ENCODE results near the gene HOXD11.

Gene HOXD11

GRCh38 chr2:176094349-176094748 is 12.7 kb upstream of the HOXD11 start:
- DNase-seq: no peak

- DNase-seq: no peak
Observed at GRCh38 chr2:176095421-176095820, 11.7 kb upstream of the HOXD11 start.

DNA sequence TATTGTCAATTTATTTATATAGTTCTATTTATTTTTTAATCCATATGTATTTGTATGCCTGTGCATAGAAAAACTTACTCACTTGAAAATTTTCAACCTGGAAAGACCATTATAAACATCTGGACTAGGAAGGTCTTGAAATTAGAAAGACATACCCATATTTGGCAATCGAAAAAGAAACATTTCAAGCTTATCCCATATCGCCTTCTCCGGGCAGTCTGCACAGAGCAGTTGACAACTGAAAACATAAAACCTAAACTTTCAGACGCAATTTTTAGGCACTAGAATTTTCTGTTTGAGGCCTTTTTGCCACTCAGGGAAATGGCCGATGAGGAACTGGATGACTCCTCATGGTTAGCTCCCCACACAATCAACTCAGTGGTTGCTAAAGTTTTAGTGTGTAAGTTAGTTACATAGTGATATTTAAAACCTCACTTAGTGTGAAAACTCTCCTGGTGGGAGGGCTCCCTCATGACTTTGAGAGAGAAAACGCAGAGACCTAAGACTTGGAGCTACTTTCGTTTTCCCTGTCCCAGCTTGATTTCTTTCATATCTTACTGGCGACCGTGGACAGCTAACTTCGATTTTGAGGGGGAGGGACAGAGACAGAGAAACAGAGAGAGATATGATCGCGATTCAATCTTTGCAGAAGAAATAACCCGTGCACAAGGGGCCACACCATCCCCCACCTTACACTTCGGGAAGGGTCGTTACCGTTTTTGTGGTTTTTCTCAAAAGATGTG is 10.7 kb upstream of the HOXD11 start:
- DNase-seq: no peak

GRCh38 chr2:176096986-176097819 is 9.9 kb upstream of the HOXD11 start:
- DNase-seq: peak in 4 of 5 experiments; percentile 23 to 58 (median 40)

GRCh38 chr2:176097820-176098365 is 9.2 kb upstream of the HOXD11 start:
- no peak for DNase-seq

- no peak for DNase-seq
Observed at GRCh38 chr2:176098366-176099158, 8.5 kb upstream of the HOXD11 start.

DNA sequence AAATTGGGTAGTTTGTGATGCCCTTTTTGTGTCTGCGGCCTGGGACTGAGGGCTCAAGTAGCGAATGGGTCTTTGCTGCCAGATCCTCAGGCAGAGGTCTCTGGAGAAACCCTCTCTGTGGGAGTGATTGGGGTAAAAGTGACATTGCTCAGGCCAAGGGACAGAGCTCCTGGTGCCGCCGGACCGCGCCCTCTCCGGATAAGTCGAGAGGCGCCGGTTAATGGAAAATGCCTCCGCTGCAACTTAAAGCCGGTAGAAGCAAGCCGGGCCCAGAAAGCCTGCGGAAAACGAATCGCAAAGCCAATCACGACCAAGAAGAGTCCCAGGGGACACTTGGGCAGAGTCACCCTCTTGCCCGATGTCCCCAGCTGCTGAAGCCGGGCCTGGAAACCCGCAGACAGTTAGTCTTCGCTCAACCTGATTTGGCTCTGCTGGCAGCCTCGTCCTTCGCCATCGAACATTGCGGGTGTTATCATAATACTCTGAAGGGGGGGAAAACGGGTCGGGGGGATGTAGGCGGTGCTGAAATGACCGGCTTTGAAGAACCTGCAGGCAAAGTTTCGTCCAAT is 7.8 kb upstream of the HOXD11 start:
- no peak for DNase-seq

GRCh38 chr2:176099728-176100546 is 7.1 kb upstream of the HOXD11 start, which contains the start of gene HOXD12:
TSS of gene HOXD12 (plus strand) at chr2:176099795. CDS start at chr2:176099802, 7 bp downstream.
- no peak for DNase-seq

DNA sequence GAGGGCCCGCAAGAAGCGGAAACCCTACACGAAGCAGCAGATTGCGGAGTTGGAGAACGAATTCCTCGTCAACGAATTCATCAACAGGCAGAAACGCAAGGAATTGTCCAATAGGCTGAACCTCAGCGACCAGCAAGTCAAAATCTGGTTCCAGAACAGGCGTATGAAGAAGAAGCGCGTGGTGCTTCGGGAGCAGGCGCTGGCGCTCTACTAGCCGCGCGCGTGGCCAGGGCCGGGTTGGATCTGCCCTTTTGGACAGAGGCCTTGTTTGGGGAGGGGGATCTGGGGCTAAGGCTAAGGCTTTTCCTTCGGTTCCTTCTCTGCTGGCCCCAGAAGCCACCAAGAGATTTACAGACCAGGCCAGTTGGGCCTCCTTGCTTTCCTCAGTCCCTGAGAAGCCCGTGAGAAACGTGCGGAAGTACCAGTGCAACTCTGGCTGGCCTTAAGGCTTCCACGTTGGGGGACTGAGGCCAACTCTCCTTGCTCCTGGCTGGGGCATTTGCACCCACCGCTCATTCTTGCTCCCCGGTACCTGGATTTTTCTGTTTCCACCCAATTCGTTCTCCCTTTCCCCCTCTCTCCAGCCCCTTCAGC is 6.4 kb upstream of the HOXD11 start:
- DNase-seq: no peak

DNA sequence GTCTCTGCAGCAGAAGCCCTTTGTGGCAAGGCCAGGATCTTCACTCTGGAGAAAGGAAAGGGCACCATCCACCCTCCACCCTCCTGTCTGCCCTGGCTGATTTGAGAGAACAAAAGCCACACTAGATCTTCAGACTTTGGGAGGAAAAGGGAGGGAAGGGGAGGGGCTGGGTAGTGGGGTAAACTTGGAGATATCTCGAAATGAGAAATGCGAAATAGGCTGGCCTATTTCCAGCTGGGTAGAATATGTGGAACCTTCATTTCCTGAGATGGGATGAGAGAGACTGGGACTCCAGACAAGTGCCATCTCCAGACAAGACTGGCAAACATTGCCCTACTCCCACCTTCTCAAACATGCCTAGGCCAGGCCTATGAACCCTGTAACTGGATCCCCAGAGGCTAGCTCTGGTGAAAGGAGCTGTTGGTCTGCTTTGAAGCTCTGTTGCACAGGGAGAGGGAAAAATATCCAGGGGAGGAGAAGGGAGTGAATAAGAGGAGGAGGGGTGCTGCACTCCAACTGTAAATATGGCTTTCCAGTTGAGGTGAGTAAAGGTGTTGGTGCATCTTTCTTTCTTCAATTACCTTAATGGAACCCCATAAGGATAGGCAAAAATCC is 5.8 kb upstream of the HOXD11 start:
- no peak for DNase-seq

DNA sequence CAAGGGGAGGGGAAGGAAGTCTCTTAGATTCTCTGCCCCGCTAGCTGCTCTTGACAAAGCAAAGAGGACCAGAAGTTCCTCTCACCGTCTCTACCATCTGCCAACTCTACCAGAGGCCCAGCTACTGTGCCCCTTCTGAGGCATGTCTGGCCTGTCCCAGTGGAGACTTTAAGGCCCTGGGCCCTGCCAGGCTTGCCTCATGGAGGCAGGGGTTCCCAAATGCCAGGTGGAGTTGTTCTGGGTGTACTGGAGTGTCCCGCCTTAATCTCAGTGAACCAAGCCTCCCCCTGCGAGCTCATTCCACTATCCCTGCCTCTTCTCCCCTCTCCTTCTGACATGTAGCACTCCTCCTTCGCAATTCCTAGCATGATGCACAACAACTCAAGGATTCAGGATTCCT is 5.2 kb upstream of the HOXD11 start:
- DNase-seq: no peak

DNA sequence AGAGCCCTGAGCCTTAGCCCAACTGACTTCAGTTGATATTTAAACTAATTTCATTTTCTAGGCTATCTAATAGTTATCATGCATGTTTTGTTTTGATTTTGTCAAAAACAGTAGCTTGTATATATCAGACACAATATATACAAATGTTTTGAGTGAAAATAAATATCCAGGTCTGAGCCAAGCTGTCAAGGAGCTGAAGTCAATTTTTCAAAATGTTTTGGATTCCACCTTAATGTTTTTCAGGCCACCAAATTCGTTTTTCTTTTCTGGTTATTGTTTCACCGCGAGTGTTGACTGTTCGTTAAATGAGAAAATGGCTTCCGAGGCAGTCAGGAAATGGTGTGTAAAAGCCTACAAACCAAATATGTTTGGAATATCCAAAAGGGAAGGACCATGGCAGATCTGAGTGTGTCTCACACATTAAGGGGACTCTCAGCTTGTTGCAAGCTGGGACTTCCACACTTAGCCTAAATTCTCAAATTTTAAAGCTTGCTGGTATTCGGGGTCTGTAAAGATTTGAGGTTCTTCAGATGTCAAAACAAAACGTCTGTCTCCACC is 4.7 kb upstream of the HOXD11 start:
- DNase-seq: no peak

DNA sequence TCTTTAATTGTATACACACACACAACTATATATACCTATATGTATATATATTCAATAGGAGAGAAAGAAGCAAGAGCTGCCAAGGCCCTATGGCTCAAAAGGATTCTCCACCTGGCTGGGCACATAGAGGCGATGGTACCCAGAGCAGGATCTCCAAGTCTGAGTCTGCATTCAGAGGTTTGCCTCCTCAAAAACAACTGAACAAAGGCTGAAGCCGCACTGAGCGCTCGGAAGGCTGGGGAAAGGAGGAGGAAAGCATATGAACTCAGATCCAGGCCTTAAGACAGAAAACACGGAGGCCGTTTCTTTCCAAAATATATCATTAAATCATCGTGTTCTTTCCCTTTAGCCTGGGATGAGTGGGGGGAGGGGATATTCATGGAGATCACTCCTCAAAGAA is 3.9 kb upstream of the HOXD11 start:
- DNase-seq: no peak

GRCh38 chr2:176103742-176104315 is 3.3 kb upstream of the HOXD11 start:
- no peak for DNase-seq

DNA sequence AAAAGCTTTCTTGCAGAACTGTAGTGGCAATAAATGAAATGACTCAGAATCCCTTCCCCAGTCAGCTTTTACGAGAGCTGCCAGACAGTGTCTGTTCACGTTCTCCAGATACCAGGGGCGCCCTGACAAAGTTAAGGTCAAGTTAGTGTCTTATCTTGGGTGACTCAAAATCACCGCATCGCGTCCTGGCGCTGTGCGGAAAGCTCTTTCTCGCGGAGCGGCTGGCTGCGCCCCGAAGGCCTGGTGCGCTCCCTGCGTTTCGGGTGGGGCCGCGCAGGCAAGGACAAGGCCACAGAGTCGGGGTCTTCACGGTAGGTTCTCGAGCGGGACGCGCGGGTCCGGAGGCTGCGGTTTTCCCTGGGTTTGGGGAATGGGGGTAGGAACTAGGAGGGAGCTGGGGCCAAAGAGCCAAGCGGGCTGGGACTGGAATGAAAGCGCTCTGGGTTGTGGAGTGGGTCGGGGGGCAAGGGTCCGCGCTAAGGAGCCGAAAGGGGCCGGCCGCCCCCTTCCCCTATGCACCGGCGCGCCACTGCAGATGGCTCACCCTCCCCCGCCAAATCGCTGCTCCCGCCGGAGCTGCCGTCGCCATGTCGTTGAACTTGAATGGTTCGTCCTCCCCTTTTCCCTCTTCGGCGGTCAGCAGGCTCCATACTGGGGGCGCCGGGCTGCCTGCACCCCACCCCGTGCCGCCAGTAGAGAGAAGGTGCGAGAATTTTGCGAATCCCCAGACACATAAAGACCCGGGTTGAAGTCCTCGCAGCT is 2.6 kb upstream of the HOXD11 start:
- no peak for DNase-seq

DNA sequence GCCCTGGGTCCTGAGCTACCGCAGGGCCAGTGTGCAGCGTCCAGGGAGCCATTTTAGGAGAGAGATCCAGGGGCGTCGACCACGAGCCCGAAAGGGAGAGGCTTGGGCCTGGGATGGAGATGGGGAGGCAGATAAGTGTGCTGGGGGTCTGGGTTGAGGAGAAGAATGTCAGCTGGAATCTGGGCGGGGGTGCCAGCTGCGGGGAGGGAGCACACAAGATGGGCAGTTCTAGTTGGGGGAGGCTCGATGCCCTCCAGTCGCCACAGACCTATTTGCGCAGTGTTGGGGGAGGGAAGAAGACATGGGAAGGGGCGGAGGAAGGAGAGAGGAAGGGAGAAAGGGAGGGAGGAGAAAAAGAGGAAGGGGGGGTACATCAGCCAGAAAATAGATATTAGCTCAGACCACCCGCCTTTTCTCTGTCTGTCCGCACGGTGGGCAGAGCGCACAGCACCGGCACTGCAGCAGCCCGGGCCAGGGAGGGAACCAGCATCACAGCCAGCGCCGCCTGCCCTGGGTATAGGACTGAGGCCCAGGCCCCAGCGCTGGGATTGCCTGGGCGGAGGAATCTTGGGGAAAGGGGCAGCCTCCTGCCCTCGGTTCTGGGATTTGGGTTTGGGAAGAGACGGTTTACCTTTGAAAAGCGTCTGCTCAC is 1.9 kb upstream of the HOXD11 start:
- no peak for DNase-seq

DNA sequence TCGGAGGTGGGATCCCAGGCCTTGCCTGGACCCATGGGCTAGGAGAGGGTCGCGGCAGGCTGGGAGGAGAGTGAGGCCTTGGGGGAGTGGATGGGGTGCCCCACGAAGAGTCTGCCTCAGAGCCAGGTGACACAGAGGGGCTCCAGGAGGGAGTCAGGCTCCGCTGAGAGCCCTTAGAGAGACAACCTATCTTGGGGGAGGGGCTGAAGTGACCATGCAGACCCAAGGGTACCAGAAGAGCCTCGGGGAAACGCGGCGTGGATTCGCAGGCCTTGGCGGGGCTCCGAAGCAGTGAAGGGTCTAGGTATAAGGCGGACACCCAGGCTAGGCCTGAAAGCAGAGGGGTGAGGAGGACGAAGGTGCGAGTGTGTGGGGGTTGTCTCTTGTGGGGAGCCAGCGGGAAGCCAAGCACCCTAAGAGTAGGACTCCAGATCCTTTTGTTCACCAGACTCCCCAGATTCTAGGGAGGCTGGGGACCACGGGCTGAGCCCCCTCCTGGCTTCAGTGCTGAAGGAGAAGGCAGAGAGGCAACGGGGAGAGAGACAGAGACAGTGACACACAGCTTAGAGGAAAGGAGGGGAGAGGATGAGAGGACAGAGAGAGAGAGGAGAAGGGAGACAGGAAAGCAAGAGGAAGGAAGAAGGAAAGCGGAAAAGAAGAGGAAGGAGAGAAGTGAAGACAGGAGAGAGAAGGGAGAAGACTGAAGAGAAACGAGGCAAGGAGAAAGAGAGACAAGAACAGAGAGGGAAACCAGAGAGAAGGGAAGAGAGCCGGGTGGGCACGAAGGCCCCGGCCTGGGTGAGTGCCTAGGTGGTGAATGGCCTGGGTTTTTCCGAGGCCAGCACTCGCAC is 1.1 kb upstream of the HOXD11 start:
- DNase-seq: no peak

- no peak for DNase-seq
Observed at GRCh38 chr2:176107731-176108181, 676 bp downstream of the HOXD11 start.

All from T-helper 2 cell (primary cell).